Ishikawa (cell line): ENCODE results near the gene IL4R.

Source experiments
- CEBPB ChIP-seq: IDR thresholded peaks from 2 replicates; pipeline ENCODE4 v1.6.1; 2012
- CREB1 ChIP-seq: IDR thresholded peaks from 2 replicates; pipeline ENCODE4 v1.6.1; 2012; ENCODE audit warnings: low read depth
- EGR1 ChIP-seq: IDR thresholded peaks from 2 replicates; pipeline ENCODE4 v1.6.1; 2012
- EP300 ChIP-seq: IDR thresholded peaks from 2 replicates; pipeline ENCODE4 v1.6.1; 2012; ENCODE audit warnings: borderline replicate concordance
- FOXM1 ChIP-seq: IDR thresholded peaks from 2 replicates; pipeline ENCODE4 v1.6.1; 2012; ENCODE audit warnings: low read depth, borderline replicate concordance
- NFIC ChIP-seq: IDR thresholded peaks from 2 replicates; pipeline ENCODE4 v1.6.1; 2012
- RAD21 ChIP-seq: IDR thresholded peaks from 2 replicates; pipeline ENCODE4 v1.6.1; 2012; ENCODE audit warnings: low read depth
- REST ChIP-seq: IDR thresholded peaks from 2 replicates; pipeline ENCODE4 v1.6.1; 2012; ENCODE audit warnings: low read depth, mild to moderate bottlenecking
- TAF1 ChIP-seq: IDR thresholded peaks from 2 replicates; pipeline ENCODE4 v1.6.1; 2012; ENCODE audit warnings: low read depth, mild to moderate bottlenecking
- TCF12 ChIP-seq: IDR thresholded peaks from 2 replicates; pipeline ENCODE4 v1.6.1; 2012; ENCODE audit warnings: low read depth
- TEAD4 ChIP-seq: IDR thresholded peaks from 2 replicates; pipeline ENCODE4 v1.6.1; 2012
- USF1 ChIP-seq: IDR thresholded peaks from 2 replicates; pipeline ENCODE4 v1.6.1; 2012
- YY1 ChIP-seq: IDR thresholded peaks from 2 replicates; pipeline ENCODE4 v1.6.1; 2012; ENCODE audit warnings: low read depth
- ZBTB7A ChIP-seq: IDR thresholded peaks from 2 replicates; pipeline ENCODE4 v1.6.1; 2012; ENCODE audit warnings: low read depth
- TF ChIP-seq, protein P1 (sequence below): IDR thresholded peaks from 2 replicates; pipeline ENCODE4 v1.6.1; 2012

IL4R gene

DNA sequence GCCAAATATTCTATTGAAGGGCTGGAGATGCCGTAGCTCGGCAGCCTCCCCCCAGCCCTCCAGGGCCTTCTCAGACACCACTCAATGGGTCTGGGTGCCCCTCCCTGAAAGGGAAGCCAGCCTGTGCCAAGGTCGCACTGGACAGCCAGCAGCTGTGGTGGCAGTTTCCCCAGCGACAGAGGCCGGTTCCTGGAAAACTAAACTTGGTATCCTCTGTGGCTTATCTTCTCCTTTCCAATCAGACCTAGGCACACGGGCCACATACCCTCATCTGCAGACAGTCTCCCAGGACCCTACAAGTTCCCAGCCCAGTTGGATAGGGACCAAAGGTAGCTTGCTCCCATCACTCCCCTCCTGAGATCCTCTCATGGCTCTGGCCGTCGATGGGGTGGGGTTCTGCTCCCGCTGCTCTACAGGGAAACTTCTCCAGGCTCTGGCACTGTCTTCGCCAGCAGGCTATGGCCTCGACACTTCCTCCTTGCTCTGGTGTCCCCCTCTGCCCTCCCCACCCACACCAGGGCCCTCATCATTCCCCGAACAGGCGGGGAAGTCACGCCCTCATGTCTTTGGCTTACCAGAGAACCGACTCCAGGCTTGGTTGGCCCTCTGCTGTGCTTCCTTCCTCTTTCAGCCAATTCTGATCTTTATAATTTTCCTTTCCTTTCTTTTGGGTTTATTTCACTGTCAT lies 69.9 kb downstream of the IL4R start:
- no peak for TF ChIP-seq FOXM1
- TF ChIP-seq CEBPB = no peak
- no peak for TF ChIP-seq TAF1
- TF ChIP-seq EP300 = no peak
- no peak for TF ChIP-seq RAD21
- TF ChIP-seq EGR1 = no peak
- TF ChIP-seq TEAD4 = no peak
- TF ChIP-seq YY1 = no peak
- TF ChIP-seq REST = no peak
- TF ChIP-seq NFIC = no peak
- TF ChIP-seq TCF12 = no peak
- TF ChIP-seq, protein P1, sequence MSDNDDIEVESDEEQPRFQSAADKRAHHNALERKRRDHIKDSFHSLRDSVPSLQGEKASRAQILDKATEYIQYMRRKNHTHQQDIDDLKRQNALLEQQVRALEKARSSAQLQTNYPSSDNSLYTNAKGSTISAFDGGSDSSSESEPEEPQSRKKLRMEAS = no peak

DNA sequence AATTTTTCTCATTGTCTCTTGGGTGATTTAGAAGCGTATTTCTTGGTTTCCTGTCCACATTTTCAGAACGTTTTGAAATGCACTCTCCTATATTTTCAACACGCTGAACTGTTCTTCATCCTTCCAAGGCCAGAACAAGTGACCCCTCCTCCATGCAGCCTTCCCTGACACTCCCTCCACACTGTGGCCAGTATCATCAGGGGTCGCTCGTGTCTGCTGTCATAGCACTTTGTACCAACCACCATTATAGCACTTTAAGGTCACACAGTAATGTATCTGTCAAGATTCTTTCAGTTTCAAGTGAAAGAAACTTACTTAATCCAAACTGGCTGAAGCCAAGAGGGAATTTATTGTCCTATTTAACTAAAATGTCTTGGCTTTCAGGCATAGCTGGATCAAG lies 70.7 kb downstream of the IL4R start:
- no peak for TF ChIP-seq NFIC
- no peak for TF ChIP-seq EGR1
- TF ChIP-seq YY1 = no peak
- no peak for TF ChIP-seq TAF1
- no peak for TF ChIP-seq CEBPB
- no peak for TF ChIP-seq TEAD4
- TF ChIP-seq EP300 = no peak
- no peak for TF ChIP-seq CREB1
- TF ChIP-seq, protein P1 = no peak
- no peak for TF ChIP-seq TCF12
- no peak for TF ChIP-seq RAD21
- TF ChIP-seq REST = no peak
- TF ChIP-seq USF1 = no peak
- TF ChIP-seq FOXM1 = no peak
- TF ChIP-seq ZBTB7A = no peak

GRCh38 chr16:27385398-27385797 lies 71.6 kb downstream of the IL4R start:
- no peak for TF ChIP-seq REST

- no peak for TF ChIP-seq CREB1
- no peak for TF ChIP-seq EP300
- no peak for TF ChIP-seq TAF1
- TF ChIP-seq USF1 = no peak
- no peak for TF ChIP-seq ZBTB7A
- TF ChIP-seq, protein P1 = no peak
- TF ChIP-seq CEBPB = no peak
- TF ChIP-seq REST = no peak
- no peak for TF ChIP-seq TCF12
- no peak for TF ChIP-seq TEAD4
- TF ChIP-seq FOXM1 = no peak
- no peak for TF ChIP-seq RAD21
- TF ChIP-seq NFIC = no peak
- TF ChIP-seq YY1 = no peak
- TF ChIP-seq EGR1 = no peak
Observed at GRCh38 chr16:27386674-27387073, 72.9 kb downstream of the IL4R start.
